ENCODE data around the gene CARMIL1. TPM values are rescaled to one million over a fixed set of nuclear protein-coding genes. Genes with fewer than 3 reads are reported as not detected.

Gene CARMIL1
- total RNA-seq, 1 donor from 2014 or later, result 11.8 TPM

- Mint-ChIP-seq H3K36me3 (no peaks in the 10 kb centered on the region), H3K27ac (no peak overlapping the region), H3K27me3 (no peaks in the 10 kb centered on the region), H3K4me1 (ENCODE audit: unreplicated experiment) (peaks cover 3% of the 10 kb centered on the region), H3K4me3 (no peak overlapping the region), H3K9me3 (no peaks in the 10 kb centered on the region)
- no peak for DNase-seq (ENCODE audit: extremely low spot score, unreplicated experiment)
- no peak for TF ChIP-seq CTCF (conservative IDR thresholded peaks at IDR 0.05)
These were observed 108.7 kb downstream of the CARMIL1 start for GRCh38 chr6:25387911-25388310.

- no peak overlapping the region for H3K4me3 Mint-ChIP-seq
- TF ChIP-seq CTCF (conservative IDR thresholded peaks at IDR 0.05), result no peak
- no peak for DNase-seq (ENCODE audit: extremely low spot score, unreplicated experiment)
- no peaks in the 10 kb centered on the region for H3K27me3 Mint-ChIP-seq
- H3K27ac Mint-ChIP-seq, result no peak overlapping the region
- H3K9me3 Mint-ChIP-seq, result no peaks in the 10 kb centered on the region
- no peaks in the 10 kb centered on the region for H3K36me3 Mint-ChIP-seq
- H3K4me1 Mint-ChIP-seq (ENCODE audit: unreplicated experiment), result peaks cover 3% of the 10 kb centered on the region
These were observed 109.6 kb downstream of the CARMIL1 start for GRCh38 chr6:25388776-25389175.

GRCh38 chr6:25389471-25389870 lies 110.3 kb downstream of the CARMIL1 start:
- peaks cover 3% of the 10 kb centered on the region for H3K4me1 Mint-ChIP-seq (ENCODE audit: unreplicated experiment)
- TF ChIP-seq CTCF (conservative IDR thresholded peaks at IDR 0.05), result no peak
- no peak overlapping the region for H3K4me3 Mint-ChIP-seq
- no peaks in the 10 kb centered on the region for H3K27me3 Mint-ChIP-seq
- no peak overlapping the region for H3K27ac Mint-ChIP-seq
- no peaks in the 10 kb centered on the region for H3K36me3 Mint-ChIP-seq
- no peaks in the 10 kb centered on the region for H3K9me3 Mint-ChIP-seq
- DNase-seq (ENCODE audit: extremely low spot score, unreplicated experiment), result no peak

- H3K27me3 Mint-ChIP-seq, result no peaks in the 10 kb centered on the region
- no peaks in the 10 kb centered on the region for H3K4me1 Mint-ChIP-seq (ENCODE audit: unreplicated experiment)
- H3K9me3 Mint-ChIP-seq, result no peaks in the 10 kb centered on the region
- TF ChIP-seq CTCF (conservative IDR thresholded peaks at IDR 0.05), result no peak
- no peak overlapping the region for H3K4me3 Mint-ChIP-seq
- H3K27ac Mint-ChIP-seq, result no peak overlapping the region
- H3K36me3 Mint-ChIP-seq, result no peaks in the 10 kb centered on the region
- no peak for DNase-seq (ENCODE audit: extremely low spot score, unreplicated experiment)
These were observed 113.2 kb downstream of the CARMIL1 start for GRCh38 chr6:25392372-25392771.

GRCh38 chr6:25395731-25396130 lies 116.6 kb downstream of the CARMIL1 start:
- Mint-ChIP-seq H3K27ac (no peak overlapping the region), H3K27me3 (no peaks in the 10 kb centered on the region), H3K4me1 (ENCODE audit: unreplicated experiment) (no peaks in the 10 kb centered on the region), H3K9me3 (no peaks in the 10 kb centered on the region), H3K36me3 (no peaks in the 10 kb centered on the region), H3K4me3 (no peak overlapping the region)
- no peak for DNase-seq (ENCODE audit: extremely low spot score, unreplicated experiment)
- no peak for TF ChIP-seq CTCF (conservative IDR thresholded peaks at IDR 0.05)

- Mint-ChIP-seq H3K27me3 (no peaks in the 10 kb centered on the region), H3K4me1 (ENCODE audit: unreplicated experiment) (no peaks in the 10 kb centered on the region), H3K4me3 (no peak overlapping the region), H3K9me3 (no peaks in the 10 kb centered on the region), H3K36me3 (no peaks in the 10 kb centered on the region), H3K27ac (no peak overlapping the region)
- no peak for DNase-seq (ENCODE audit: extremely low spot score, unreplicated experiment)
- TF ChIP-seq CTCF (conservative IDR thresholded peaks at IDR 0.05), result no peak
These were observed 118.2 kb downstream of the CARMIL1 start for GRCh38 chr6:25397406-25397805.

All from type B pancreatic cell (in vitro differentiated cells).